Activated CD4-positive, alpha-beta T cell treated with anti-CD3 and anti-CD28 coated beads for 1 hour (primary cell): ENCODE data around the gene ITGB7.
"Not testable (repeated sequence)": the region's sequence is repeated elsewhere in the genome, so short reads cannot be mapped to it uniquely, and the experiment has no call there.

Source experiments
- DNase-seq: peaks from one replicate; pipeline ENCODE4 v3.0.0-alpha.2; 2020

The ITGB7 gene

DNA sequence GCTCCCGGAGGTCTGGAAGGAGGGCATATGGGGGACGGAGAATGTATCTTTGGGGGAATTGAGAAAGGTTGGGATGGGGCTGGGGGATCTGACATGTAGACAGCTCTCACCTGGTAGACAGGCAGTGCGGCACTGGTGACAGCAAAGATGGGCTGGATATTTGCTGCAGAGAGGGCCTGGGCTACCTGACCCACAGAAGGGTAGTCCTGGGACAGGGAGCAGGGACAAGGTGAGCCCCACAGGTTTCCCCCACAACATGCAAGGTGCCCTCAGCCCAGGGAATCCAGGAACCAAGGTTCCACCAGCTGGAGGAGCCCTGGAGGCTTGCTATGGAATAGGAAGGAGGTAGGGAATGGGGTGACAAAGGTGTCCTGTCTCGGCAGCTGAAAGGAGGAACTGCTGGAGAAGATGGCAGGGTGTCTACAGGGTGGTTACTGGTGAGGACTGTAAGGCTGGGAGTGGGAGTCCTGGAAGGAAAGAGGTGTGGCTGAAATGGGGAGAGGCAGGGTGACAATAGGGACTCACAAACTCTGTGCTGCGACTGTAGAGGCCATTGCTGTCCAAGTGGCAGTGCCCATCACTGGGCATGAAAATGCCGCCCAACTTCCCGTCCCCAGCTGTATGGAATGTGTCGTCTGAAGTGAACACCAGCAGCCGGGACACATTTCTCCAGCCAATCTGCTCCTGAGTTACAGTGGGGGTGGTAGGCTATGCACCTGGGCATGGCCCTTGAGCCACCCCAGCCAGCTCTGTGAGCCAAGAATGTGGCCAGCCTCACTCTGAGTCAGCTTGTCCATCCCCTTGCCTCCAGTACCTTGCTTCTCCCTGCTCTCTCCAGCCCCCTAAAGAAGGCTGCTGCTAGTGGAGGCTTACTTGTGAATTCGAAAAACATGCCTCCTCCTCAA, 11.3 kb downstream of the ITGB7 start:
- DNase-seq, result no peak

DNA sequence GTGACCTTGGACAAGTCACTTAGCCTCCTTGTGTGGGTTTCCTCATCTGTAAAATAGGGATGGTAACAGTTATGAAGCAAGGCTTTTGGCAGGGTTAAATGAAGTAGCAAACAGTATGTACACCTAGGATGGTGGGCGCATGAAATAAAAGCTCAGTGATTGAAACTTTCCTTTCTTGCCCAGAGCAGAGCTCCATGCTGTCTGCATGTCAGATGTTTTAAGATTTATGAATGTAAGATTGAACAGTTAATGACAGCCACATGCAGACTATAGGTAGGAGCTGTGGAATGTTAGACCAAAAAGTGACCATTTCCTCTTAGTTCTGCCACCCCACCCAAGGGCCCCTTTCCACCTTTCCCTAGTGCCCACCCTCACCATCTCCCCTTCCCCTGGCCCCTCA, 12.1 kb downstream of the ITGB7 start:
- no peak for DNase-seq

DNA sequence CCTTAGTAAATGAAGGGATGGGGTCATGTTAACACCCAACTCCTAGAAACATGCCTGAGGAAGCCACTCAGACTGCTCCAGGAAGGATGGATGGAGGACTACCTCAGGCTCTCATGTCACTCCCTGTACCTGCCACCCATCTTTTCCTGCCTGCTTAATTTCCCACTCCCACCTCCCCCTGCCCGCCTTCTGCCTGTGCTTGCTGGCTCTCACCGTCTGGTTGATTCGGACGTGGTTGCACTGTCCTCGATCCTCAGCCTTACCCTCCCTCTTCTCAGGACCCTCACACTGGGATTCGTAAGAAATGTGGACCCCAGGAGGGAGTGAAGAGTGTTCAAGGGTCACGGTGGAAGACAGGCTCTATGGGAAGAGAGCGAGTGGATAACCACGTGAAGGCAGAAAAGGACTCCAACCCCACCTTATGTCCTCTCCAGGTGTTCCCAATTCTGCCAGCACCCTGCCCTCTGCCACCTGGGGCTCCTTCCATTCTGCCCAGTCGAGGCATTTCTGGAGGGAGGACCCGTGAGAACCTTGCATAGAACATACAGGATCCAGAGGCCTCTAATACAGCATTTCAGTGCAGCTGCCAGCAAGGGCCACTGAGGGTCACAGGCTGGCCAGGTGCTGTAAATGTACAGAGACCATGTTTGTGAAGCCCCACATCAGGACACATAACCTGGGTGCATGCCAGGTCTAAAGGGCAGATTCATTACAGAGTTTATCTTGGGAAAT, 12.9 kb downstream of the ITGB7 start:
- no peak for DNase-seq

DNA sequence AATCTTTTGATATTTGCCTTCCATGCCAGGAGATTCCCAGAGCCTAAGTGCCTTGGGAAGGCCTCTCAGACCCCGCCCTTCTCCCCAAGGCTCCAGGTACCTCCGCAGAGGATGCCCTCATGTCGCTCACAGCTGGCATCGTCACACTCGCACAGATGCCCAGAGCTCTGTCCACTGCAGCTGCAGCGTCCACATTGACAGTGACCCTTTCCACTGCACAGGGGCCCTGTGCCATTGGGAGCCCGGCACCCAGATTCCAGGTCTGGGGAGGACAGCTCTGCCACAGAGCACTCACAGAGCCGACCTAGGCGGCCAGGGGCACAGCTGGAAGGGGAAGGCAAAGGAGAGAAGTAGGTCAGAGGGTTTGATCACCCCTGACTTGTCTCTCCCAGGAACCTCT, 14.0 kb downstream of the ITGB7 start:
- no peak for DNase-seq

DNA sequence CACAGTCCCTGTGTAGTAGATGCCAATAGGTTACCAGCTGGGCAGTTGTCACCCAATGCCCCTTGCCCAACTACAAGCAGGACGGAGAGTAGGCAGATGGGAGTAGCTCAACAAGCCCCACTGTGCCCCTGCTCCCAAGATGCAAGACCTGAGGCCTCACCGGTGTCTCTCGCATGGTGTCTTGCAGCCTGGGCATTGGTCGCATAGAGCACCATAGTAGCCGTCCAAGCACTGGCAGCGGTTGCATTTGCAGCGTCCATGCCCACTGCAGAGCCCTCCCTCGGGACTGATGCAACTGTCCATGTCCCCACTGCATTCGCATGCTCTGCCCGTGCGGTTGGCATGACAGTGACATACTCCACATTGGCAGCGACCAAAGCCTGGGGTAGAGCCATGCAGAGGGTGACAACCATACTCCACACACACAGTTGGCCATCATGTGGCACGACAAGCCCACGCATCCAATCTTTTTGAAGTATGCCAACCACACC, 14.5 kb downstream of the ITGB7 start:
- DNase-seq, result no peak

DNA sequence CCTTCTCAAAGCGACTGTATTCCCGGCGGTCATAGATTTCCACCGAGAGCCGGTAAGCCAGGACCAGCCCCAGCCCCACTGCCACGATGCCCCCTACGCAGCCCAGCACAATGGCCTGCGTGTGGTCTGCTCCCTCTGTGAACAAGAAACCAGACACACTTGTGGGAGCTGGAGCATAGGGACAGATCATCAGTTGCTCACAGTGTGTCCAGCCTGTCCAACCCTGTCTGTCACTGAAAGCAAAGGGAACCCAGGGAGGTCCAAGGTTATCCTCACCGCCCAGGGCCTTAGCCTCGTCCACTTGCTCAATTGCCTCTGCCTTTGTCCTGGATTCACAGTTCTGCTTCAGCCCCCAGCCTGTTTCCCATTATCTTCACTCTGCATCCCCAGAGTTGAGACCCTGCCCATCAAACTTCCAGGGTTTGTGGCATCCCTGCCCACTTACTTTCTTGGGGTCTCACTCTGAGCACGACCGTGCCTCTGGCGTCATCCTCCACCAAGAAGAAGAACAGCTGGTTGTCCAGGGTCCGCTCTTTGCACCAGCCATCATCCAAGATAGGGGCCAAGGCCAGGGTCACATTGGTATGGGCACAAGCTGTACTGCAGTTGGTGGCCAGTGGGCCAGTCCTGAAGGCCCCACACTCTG, 15.0 kb downstream of the ITGB7 start:
- no peak for DNase-seq

DNA sequence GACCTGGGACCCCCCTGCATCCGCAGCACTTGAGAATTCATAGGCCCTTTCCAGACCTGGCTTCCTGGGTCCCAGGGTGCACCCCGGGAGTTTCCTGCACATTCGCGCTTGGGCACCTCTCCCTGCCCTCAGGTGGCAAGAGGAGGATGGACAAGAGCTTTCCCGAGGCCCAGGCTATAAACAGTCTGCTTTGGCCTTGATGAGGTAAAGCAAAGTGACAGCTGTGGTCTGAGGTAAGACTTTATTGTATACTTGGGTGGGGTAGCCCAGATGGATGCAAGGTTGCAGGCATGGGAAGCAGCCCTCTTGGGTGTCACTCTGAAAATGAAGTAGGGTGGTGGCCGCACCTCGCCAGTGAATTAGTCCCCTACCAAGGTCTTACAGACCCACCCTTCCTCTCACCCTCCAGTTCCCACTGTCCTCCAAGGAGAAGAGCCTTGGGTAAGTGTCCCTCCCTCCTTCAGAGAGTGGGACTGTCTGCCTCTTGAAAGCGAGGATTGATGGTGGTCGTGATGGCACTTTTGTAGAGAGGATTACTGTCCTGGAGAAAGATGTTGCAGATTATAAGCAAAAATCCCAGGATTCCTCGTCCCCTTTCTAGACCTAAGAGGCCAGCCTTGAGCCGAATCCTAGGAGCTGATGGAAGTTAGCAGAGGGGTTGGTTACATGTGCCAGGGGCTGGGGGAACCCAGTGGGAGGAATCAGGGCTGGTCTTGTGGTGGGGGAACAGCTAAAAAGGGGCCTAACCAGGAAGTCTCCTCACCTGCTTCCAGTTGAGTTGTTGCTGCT, 15.8 kb downstream of the ITGB7 start:
- DNase-seq, result no peak

DNA sequence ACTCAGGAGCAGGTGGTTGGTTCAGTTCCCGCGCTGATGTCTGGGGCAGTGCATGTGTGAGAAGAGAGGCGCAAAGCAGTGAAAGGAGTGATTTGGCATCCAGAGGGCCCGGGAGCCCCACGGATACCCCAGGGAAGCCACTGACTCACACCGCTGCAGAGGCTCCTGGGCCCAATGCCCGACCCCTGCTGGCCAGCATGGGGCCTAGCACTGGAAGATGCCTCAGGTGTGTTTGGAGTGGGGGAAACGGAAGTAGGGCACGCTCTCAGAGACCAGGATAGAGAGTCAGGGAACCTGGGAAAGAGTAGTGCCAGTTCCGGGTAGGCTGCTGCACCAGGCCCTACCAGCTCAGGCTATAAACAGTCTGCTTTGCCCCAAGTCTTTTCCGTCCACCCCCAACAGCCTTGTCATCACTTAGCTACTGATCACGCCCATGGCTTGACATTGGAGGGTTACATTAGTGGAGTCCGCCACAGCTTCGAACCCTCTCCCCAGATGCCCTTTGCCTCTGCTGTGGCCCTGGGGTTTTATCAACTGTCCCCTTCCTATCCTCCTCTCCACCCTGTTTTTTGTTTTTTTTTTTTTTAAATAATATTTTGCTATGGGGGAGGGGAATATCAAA, 16.8 kb downstream of the ITGB7 start:
- DNase-seq, result peak; percentile 36

DNA sequence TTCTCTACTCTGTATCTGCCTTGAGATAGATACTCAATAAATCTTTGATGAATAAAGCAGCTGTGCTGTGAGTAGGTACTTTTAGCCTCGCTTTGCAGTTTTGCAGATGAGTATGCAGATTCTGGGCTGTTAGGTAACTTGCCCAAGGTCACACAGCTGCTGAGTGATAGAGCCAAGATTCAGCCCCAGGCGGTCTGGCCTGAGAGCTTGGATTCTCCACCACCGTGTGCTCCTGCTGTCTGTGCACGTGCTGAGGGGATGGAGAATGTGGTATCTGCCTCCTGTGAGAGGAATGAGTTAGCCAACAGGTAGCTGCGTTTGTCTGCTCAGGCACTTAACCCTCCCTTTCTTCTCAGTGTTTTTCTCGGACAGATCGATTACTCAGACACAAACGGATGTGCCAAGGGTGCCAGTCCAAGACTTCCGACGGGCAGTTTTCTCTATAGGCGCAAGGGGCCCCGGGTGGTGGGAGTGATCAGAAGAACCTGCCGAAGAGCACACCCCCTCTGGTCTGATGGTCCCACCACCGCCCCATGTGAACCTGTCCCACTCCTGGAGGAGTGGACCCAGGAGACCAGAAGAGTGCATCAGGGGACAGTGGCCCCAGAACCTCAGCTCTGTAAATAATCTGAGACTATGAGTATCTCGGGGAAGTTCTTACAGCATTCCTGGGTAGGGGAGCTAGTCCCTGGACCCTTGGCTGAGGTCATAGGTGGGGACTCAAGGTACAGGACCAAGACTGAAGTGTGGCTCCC, 19.7 kb downstream of the ITGB7 start:
- no peak for DNase-seq

DNA sequence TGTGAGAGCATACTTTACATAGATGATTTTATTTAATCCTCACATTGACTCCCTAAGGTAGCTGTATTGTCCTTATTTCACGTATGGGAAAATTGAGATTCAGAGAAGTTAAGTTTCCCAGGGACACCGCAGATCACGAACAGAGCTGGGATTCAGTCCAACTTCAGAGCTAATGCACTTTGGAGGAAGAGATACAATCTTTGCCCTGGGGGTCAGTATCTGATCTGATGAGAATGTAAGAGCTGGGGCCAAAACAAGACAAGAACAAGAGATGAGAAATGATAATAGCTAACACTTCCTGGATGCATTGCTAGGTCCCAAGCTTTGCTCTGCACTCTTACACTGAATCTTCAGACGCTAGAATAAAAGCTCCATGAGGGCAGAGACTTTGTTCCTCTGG, 20.3 kb downstream of the ITGB7 start:
- DNase-seq, result no peak

DNA sequence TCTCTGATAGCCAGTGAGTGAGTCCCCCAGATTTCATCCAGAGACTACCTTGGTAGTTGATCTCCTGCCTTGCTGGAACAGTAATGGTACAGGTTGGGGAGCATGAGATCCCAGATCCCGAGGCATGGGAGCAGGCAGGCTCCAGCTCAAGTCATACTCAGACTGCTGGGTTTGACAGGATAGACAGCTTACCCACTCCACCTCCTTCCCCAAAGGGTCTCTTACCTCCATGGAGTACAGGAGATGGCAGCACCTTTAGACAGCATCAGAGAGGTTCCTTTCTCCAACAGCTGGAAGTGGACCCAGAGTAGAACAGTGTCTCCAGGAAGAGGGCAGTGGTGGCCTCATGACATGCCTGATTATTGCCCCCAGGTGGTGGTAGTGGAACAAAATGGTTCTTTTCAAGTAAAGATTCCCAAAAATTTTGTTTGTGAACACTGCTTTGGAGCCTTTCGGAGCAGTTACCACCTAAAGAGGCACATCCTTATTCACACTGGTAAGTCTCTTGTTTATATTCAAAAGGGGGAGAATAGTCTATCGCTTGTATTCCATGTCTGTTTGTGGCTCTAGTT, 21.4 kb downstream of the ITGB7 start:
- no peak for DNase-seq

DNA sequence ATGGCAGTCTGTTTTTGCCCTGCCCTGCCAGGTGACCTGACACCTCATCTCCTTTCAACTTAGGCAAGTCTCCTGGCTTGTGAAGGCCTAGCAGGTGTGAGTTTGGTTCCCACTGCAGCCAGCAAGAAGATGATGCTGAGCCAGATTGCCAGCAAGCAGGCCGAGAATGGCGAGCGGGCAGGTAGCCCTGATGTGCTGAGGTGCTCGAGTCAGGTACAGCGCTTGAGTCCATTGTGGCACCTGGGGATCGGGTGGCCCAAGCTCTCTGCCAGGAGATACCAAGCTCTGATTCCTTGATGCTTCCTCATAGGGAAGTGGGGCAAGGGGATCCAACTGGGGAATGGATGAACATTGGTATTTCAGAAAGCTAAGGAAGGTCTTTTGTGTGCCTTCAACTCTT, 22.2 kb downstream of the ITGB7 start:
- no peak for DNase-seq

DNA sequence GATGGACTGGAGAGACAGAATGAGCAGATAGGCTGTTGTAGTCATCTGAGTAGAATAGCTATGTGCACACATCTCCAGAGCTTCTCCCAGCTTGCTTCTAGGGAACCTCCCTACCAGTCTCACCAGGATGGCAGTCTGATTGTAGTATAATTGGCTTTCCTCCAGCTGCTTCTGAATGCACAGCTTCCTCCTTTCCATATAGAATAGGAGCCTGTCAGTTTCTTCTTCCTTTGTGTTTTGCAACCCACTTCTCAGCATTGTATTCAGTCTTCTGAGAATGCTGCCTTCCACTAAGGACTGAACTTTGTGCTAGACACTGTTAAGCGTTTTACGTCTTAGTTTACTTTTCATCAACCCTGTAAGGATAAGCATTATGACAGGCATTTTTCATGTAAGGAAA, 24.1 kb downstream of the ITGB7 start:
- no peak for DNase-seq

DNA sequence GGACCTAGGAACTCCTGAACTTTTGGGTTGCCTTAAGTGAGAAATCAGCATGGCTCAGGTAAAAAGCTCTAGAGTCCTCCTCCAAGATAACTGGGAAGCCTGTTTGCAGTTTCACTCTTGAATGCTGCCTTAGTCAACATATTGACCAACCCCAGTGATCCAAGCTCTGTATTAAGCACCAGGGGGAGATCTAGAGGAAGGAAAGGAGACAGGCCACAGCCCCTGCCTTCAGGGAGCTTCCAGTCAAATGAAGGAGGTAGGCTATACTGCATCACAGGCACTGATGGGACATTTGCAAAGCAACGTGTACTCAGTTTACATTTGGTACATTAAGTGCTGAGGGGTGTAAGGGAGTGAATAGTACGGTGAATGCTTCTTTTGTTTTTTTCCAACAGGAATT, 25.1 kb downstream of the ITGB7 start:
- no peak for DNase-seq

DNA sequence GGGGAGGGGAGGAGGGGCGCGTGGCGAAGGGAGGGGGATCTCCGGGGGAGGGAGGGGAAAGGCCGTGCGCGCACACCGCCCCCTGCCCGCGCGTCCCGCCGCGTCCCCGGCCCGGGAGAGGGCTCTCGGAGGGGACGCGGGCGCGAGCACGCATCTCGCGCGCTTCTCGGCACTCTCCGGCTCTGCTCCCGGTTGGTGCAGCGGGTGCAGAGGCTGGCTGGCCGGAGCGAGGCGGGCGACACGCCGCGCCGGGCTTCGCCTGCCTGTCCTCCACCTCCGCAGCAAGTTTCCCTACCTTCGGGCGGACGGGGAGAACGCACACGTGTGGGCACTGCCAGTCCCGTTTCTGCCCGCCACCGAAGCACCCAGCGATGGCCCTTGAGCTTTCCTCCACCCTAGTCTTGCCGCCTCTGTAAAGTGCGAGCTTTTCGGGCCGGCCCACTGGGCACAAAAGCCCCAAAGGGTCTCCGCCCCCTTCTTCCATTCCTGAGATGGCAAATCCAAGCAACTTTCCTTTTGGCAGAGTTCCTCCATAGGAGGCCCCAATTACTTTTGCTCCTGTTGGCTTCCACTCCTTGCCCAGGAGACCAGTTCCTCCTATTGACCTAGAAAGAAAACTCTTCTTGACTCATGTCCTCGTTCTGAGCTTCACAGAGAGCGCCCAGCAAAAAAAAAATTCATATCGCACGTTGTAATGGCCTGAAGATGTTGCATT, 26.0 kb downstream of the ITGB7 start:
- peak; percentile 68 for DNase-seq

DNA sequence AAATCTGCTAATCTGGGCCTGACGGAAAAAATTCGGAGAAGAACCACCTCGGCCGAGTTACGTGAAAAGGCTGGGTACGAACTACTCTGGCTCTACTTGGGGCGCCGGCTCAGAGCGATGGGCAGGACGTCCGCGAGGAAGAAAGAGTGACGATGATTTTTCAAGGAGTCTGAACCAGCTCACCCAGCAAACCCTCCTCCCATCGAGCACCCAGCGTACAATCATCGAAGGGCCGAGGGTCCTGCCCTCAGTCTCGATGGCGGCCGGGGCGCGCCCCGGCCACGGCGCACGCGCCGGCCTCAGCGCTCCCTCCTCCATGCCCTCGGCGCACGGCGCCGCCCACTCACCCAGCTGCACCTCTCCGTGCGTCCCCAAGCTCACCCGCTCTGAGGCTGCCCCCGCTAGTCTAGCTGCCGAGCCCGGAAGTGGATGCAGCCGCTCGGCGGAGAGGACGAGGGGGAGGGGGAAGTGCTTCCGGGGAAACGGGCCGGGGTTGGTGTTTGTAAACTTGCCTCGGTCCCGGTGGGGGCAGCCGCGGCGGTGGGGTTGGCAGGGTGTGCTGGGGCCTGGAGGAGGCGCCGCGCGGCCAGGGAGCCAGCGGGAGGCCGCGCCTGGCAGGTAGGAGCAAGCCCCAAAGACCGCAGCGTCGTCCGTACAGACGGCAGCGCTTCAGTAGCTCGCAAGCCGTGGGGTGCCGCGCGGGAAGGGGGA, 26.7 kb downstream of the ITGB7 start, which contains the start of the genes CSAD and ZNF740:
Gene CSAD, minus strand, starts transcription at position 706 of the 711 bp plus-strand sequence. CDS start 7,455 bp downstream, outside the sequence.
Gene ZNF740, plus strand, starts transcription at position 503 of the 711 bp plus-strand sequence. CDS start 1,262 bp downstream, outside the sequence.
- DNase-seq, result peak; percentile 97

DNA sequence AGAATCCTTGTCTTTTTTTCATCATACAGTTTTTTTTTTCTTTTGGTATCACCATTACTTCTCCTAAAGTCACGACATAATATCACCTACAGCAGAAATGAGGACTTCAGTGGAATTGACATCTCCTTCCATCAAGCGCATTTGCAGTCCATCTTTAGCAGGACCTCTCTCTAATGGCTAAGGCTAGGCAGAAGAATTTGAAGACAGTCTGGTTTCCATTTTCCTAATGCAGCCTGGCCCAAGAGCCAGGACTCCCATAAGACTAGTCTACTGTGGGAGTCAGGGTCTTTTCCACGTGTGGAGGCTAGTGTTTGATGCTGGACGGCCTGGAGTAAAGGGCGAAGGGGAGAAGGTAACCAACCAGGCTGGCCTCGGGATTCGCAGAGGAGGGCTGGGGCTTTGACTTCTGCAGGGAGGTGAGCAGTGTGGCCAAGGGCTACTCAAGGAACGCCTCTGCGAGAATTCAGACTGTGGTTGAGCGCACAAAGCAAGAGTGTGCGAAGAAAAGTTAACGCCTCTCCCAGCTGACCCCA, 27.3 kb downstream of the ITGB7 start:
- peak; percentile 21 for DNase-seq

DNA sequence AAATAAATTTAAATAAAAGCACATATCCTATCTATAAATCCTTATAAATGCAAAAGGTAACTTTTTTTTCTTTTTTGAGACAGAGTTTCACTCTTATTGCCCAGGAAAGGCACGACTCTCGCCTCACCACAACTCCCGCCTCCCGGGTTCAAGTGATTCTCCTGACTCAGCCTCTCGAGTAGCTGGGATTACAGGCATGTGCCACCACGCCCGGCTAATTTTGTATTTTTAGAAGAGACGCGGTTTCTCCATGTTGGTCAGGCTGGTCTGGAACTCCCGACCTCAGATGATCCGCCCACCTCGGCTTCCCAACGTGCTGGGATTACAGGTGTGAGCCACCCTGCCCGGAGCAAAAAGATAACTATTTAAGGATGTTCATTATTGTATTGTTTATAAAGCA, 28.2 kb downstream of the ITGB7 start:
- DNase-seq, result not testable (repeated sequence)

DNA sequence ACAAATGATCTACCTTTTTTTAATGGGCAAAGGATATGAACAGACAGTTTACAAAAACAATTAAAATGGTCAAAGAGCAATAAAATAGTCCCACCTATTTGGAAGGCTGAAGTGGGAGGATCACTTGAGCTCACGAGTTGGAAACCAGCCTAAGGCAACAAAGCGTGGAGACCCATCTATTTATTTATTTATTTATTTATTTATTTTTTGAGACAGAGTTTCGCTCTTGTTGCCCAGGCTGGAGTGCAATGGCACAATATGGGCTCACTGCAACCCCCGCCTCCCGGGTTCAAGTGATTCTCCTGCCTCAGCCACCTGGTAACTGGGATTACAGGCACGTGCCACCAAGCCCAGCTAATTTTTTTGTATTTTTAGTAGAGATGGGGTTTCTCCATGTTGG, 29.6 kb downstream of the ITGB7 start:
- not testable (repeated sequence) for DNase-seq
